Measurements from ENCODE around the gene RAB3IL1.
"Not testable (repeated sequence)": the region's sequence is repeated elsewhere in the genome, so short reads cannot be mapped to it uniquely, and the experiment has no call there.

The RAB3IL1 gene

DNA sequence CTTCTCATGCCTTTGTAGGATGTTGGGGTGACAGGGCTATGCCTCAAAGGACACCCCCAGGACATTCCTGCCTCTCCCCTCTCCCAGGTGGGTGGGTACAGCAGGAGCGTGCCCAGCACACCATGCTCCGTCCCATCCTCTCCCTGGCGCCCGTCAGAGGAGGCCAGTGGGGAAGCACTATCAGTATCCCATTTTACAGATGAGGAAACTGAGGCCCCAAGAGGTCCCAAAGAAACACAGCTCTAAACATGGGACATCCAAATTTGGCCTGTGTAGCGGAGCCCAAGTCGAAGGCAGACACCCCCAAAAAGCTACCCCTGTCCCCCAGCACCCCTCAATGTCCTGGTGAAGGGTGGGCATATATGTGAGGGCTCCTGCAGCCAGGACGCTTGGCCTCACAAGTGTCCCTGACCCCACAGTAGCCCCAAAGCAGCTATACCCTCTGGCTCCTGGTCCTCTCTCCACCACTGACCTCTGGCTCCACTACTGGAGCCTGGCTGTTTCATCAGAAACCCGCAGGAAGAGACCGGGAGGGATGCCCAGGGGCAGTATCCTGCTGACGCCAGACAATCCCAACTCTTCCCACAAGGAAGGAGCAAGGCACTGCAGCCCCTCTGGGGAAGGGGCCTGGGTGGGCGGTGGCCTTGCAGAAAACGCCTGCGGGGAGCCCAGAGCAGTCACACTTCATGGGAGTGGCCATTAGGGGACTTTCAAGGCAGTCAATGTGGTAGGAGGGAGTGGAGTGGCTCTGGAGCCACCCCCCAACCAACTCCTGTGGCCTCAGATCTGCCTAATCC lies 31.4 kb downstream of the RAB3IL1 start:
- DNase-seq (ENCODE audit: low spot score), result no peak

DNA sequence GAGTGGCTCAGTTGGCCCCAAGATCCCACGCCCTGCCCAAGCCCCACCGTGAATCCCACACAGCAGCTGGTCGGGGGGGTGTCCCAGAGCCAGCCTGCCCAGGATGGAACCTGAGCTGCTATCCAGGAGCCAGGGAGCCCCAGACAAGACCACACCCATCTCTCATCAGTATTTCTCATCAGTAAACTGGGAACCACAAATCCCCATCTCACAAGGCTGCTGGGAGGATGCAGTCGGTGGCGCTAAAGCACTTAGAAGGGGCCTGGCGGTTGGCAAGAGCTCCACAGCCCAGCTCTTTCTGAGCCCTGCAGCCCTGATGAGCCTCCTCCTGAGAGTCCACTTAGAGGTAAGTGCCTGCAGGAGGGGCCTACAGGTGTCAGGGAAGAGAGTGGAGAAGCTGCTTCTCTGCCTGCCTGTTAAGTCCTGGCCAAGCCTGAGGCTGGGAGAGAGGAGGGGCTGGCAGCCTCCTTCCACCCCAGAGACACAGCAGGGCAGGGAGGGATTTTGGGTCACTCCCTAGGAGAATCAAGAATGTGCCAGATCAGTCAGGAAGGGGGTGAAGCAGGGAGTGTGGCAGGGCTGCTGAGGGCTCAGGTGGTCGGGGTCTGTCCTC lies 32.1 kb downstream of the RAB3IL1 start:
- no peak for DNase-seq (ENCODE audit: low spot score)

DNA sequence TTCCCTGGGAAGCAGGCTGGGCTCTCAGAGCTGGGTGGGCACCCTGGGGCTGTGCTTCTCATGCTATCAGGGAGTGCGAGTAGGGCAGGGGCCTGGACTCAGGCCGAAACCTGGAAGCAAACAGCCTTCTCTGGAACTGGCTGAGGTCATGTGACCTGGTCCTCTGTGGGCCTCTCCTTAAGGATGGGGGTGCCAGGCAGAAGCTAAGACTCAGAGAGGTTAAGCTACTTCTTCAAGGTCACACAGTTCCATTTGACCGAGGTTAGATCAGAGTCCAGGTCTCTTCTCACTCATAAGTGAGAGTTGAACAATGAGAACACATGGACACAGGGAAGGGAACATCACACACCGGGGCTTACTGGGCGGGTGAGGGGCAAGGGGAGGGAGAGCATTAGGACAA lies 33.4 kb downstream of the RAB3IL1 start:
- no peak for DNase-seq (ENCODE audit: low spot score)

DNA sequence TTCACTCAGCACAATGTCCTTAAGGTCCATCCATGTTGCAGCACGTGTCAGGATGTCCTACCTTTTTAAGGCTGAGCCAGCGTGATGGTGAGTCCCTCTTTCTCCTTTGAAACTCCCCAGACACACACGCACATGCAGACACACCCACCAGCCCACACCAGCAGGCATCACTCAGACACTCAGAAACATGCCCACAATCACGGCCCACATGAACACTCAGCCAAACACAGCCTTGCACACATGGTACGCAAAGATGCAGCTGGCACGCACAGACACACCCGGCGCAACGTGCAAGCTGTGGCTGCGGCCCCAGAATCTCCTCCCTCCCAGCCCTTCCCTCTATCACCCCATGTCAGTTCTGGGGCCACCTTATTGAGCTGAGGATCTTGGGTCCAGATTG lies 34.0 kb downstream of the RAB3IL1 start:
- no peak for DNase-seq (ENCODE audit: low spot score)

- DNase-seq (ENCODE audit: low spot score), result no peak
Observed at GRCh38 chr11:61882879-61883278, 34.5 kb downstream of the RAB3IL1 start.

- DNase-seq (ENCODE audit: low spot score), result not testable (repeated sequence)
Observed at GRCh38 chr11:61882267-61882666, 35.1 kb downstream of the RAB3IL1 start.

DNA sequence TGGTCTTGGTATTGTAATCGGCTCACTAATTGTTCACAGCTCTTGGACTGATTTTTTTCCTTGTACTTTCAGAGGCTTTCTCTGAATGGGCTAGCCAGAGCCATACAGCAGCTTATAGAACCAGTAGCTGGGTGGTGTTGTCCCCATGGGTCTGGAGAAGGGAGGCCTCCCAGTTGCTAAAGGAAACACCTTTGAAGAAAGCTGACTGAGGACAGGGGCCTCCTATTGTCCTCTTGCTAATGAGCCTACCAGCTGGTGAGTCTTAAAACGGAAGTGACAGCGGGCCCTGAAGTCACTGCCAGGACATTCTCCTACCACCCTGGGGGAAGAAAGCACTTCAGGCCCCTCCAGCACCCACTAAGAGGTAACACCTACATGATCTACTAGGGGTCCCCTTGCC lies 36.0 kb downstream of the RAB3IL1 start:
- no peak for DNase-seq (ENCODE audit: low spot score)

GRCh38 chr11:61880454-61880853 lies 36.9 kb downstream of the RAB3IL1 start:
- no peak for DNase-seq (ENCODE audit: low spot score)

DNA sequence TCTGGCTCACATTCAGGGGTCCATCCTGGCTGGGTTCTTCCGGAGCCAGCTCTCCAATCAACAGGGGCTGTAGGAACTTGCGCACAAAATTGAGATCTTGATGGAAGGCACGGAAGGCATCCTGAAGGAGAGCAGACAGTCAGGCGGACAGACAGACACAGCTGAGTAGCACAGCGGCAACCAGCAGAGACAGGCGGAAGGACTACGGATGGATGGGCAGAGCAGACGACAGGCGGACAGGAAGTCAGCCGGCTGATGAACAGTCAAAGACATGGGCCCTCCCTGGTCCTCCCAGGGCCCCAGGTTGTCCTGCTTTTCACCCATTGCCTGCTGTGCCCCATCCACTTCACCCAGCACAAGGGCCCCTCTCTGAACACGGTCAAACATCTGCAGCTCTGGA lies 37.3 kb downstream of the RAB3IL1 start:
- no peak for DNase-seq (ENCODE audit: low spot score)

- no peak for DNase-seq (ENCODE audit: low spot score)
Observed at GRCh38 chr11:61879152-61879551, 38.2 kb downstream of the RAB3IL1 start.

GRCh38 chr11:61875698-61876097 lies 41.7 kb downstream of the RAB3IL1 start:
- DNase-seq (ENCODE audit: low spot score), result no peak

- DNase-seq (ENCODE audit: low spot score), result no peak
Observed at GRCh38 chr11:61874853-61875252, 42.5 kb downstream of the RAB3IL1 start.

- no peak for DNase-seq (ENCODE audit: low spot score)
Observed at GRCh38 chr11:61874377-61874809, 43.0 kb downstream of the RAB3IL1 start.

DNA sequence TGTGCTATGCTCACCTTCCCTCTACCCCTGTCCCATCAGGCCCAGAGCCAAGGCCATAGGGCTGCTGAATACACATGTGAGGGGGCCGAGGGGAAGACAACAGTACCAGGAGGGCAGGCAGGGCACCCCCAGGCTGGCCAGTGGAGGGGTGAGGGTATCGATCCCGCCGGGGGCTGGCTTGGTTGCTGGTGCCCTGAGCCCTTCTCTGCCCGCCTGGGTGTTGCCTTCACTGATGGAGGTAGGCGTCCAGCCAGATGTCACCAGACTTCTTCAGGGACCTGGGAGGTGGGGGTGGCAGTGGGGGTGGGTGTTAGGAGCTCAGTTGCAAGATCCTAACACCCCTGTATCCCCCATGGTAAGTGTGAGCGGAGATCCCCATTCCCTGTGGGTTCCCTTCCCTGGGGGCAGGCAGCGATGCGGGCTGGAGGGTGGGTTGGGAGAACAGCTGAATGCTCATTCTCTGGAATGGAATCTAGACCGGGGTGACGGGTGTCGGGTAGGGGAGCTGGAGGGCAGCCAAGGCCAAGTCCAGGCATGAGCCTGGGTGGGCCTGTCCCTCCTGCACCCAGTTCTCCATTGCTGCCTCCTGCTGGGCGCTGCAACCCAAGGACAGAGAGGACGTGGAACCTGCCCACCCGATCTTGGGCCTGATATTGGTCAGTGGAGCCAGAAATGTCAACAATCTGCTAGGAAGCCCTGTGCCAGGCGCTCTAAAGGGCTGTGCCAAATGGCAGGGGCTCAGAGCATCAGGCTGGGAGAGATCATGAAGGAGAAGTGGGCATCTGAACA lies 43.6 kb downstream of the RAB3IL1 start:
- DNase-seq (ENCODE audit: low spot score), result no peak

GRCh38 chr11:61872935-61873565 lies 44.3 kb downstream of the RAB3IL1 start:
- DNase-seq (ENCODE audit: low spot score), result no peak

GRCh38 chr11:61871158-61871597 lies 46.2 kb downstream of the RAB3IL1 start:
- DNase-seq (ENCODE audit: low spot score), result peak; percentile 68

DNA sequence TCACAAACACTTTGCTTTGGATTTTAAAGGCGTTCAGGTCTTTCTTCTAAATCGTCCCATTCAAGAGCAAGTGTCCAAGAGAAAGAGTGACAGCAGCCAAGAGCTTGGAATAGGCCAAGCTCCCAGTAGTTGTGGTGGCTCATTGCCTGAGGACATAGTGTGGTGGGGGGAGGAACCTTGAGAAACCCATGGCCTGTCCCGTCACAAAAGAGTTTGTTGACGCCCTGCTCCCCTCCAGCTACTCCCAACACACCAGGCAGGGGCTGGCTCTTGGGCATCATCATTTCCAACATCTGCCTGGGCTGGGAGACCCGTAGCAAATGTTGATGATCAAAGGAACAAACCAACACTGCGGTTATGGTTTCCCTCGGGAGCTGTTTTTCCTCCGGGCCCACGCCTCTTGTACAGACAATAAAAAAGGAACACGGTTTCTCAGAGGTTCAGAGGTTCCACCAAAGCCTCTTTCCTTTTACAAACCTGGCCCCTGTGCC lies 46.8 kb downstream of the RAB3IL1 start:
- DNase-seq (ENCODE audit: low spot score), result no peak

GRCh38 chr11:61869708-61870451 lies 47.5 kb downstream of the RAB3IL1 start:
- no peak for DNase-seq (ENCODE audit: low spot score)

GRCh38 chr11:61869429-61869707 lies 48.0 kb downstream of the RAB3IL1 start:
- DNase-seq (ENCODE audit: low spot score), result no peak

GRCh38 chr11:61868571-61869428 lies 48.6 kb downstream of the RAB3IL1 start:
- no peak for DNase-seq (ENCODE audit: low spot score)

GRCh38 chr11:61866958-61867343 lies 50.4 kb downstream of the RAB3IL1 start:
- DNase-seq (ENCODE audit: low spot score), result no peak
